ENCODE data around the gene SRRM1. TPM values are rescaled to one million over a fixed set of nuclear protein-coding genes. Genes with fewer than 3 reads are reported as not detected.
A peak's percentile ranks its signal among the peaks of the same experiment; 100 is the strongest.

The SRRM1 gene
- polyA plus RNA-seq (2013, experiment 1 of 2; ENCODE audit: insufficient read length) = 71.6 TPM
- polyA plus RNA-seq (2013, experiment 2 of 2; ENCODE audit: insufficient read length) = 66.4 TPM

DNA sequence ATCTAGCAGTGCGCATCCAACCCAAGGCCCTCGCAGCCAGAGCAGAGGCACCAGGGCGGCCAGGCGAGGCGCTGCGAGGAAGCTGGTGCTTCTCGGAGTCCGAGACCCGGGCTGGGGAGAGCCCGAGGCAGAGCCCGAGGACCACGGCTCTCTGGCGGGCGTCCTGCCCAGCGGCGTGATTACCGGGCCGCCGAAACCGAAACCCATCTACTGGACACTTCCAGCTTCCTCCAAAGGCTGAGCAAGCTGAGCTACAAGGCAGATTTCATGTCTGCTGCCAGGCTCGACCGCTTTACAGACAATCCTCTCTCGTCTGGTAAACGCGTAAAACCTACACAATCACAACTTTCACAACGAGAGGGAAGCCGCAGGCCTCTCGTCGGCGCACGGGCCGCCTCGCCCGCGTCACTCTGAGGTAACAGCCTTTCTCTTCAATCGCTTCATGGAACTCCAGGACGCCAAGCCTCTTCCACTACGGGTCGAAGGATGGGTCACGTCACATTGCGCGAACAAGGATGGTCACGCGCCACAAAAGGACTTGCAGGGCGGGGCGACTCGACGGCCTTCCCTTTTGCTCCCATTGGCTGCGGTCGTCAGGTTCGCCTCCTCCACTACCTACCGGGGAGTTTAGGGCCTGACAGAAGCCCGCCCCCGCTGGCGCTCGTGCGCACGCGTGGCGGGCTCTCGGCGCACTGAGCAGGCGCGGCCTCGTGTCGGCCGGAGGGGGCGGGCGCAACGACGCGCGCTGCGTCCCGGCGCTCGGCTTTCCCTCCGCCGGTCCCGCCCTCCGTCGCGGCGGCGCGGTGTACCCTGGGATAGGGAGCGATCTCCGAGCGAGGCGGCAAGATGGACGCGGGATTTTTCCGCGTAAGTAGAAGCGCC lies at the start of gene SRRM1:
SRRM1 (plus strand) TSS at position 822 of the 882 bp plus-strand sequence; CDS start at position 847, 25 bp downstream.
- DNase-seq = peak; percentile 100

GRCh38 chr1:24594328-24594598 lies 48.8 kb upstream of the SRRM1 start:
- DNase-seq = no peak

- no peak for DNase-seq
Measured at GRCh38 chr1:24596401-24596880, 46.7 kb upstream of the SRRM1 start.

DNA sequence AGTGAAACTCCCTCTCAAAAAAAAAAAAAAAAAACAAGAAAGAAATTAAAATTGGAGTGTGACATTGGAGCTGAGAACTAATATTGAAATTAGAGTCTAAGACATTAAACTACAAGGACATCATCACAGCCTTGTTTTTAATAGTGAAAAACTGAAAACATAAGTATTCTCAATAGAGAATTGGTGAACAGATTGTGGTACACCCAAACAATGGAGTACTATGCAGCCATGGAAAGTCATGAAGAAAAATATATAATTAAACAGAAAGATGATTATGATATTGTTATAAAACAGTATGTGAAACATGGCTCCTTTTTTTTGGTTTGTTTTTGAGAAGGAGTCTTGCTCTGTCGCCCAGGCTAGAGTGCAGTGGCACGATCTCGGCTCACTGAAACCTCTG lies 43.8 kb upstream of the SRRM1 start:
- no peak for DNase-seq

DNA sequence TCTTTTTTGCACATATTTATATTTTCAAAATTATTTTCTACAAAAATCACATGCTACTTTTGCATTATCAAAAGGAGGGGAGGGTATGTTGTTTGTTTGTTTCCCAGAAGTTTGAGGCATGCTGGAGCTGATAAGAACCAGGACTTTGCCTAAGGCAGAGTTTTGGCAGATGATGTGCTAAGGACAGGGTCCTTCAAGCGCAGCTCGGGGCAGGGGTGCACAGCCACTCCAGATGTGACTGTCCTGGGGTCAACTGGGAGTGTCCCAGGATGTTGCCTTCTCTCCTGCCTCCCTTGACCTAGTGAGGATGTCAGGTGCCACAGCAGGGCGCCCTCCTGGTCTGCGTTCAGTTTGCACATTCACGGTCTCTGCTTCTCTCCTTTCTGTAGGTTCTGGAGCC lies 42.6 kb upstream of the SRRM1 start:
- no peak for DNase-seq

DNA sequence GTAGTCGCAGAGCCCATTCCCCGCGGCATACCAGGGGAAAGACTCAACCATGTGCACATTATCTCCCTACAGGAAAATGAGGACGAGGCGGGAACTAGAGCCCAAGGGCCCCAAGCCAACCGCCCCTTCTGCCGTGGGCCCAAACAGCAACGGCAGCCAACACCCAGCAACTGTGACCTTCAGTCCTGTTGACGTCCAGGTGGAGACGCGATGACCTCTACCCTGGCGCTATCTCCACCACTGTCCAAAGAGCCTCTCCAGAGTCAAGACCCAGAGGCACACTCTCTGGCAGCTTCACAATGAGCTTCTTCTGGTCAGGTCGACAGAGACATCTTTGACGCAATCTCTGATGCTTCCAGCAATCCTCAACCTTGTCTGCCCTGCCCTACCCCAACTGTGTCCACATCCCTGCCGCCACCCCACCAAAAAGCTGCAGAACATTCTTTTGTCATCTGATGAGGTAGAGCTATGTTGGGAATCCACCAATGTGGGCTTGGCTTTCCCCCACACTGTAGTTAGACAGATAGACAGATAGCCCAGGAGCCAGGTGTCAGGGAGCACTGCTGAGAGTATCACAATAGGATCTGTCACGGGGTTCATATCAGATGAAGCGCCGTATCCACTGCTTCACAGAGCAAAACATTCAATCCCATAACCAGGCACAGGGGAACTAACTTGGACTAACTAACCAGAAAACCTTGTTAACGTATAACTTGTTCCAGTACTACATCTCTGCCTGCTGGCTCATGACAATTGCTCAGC lies 37.4 kb upstream of the SRRM1 start:
- DNase-seq = no peak

DNA sequence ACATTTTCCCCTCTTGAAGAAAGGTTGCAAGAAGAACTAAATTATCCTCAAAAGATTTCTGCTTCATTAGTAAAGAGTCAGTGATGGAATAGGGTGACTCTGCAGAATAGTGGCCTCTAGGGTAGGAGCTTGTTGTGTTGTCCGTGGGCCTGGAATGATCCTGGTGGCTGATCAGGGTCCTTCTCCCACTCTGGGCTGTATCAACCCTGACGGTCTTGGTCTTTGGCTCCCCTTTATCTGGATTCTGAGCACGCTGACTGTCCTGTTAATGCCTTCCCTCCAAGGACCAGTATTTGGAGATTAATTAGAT lies 36.9 kb upstream of the SRRM1 start:
- DNase-seq = no peak

GRCh38 chr1:24606621-24607020 lies 36.5 kb upstream of the SRRM1 start:
- no peak for DNase-seq

GRCh38 chr1:24609949-24610517 lies 33.1 kb upstream of the SRRM1 start:
- DNase-seq = no peak

DNA sequence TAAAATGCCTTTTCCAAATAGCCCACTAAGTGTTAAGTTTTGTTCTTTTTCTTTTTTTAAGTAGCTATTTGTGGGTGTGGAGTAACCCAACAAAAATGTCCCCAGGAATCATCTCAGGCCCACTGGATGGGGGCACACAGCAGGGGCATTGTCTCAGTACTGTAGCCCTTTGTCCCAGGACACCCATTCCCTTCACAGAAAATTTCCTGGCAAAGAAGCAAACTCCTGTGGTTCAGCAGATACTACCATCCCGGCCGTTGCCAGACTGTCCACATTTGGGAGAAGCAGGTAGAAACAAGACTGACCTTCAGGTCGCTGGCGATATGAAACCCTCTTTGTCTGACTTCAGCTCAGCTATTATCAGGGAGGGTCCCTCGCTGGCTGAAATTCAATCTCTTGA lies 23.7 kb upstream of the SRRM1 start:
- no peak for DNase-seq

DNA sequence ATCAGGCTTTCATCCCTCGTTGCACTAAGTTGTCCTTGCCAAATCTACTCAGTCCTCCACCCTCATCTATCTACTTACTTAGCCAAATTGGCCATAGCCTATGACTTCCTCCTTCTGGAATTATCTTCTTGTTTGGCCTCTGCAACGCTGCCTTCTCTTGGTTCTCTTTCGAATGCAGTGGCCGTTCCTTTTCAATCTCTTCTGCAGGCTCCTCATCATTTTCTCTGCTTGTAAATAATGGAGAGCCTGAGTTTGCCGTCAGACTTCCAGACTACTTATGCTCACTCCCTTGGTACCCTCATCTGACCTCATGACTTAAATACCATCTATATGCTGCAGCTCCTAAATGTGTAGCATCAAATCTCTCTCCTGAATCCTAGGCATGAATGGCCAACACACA lies 22.4 kb upstream of the SRRM1 start:
- no peak for DNase-seq

DNA sequence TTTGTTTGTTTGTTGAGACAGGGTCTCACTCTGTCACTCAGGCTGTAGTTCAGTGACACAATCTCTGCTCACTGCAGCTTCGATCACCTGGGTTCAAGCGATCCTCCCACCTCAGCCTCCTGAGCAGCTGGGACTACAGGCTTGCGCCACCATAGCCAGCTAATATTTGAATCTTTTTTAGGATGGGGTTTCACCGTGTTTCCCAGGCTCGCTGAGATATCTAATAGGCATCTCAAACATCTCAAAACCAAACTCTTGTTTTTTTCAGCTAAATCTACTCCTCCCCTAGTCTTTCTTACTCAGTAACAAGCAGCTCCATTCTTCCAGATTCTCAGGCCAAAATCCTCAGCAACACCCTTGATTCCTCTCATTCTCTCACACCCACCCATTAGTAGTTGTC lies 22.0 kb upstream of the SRRM1 start:
- DNase-seq = no peak

DNA sequence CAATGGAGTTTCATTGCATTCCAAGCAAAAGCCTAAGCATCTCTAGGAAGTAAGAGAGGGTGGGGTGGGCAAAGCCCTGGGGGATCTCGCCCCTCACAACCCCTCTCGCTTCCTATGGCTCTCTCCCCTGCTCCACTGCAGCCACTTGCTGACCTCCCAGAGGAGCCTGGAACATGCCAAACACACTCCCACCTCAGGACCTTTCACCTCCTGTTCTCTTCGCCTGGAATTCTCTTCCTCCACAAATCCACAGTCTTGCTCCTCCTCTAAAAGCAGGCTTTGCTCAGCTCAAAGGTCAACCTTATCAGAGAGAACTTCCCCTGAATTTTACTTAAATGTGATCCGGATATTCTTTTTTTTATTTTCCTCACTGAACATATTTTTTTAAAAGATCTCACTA lies 20.9 kb upstream of the SRRM1 start:
- DNase-seq = no peak

DNA sequence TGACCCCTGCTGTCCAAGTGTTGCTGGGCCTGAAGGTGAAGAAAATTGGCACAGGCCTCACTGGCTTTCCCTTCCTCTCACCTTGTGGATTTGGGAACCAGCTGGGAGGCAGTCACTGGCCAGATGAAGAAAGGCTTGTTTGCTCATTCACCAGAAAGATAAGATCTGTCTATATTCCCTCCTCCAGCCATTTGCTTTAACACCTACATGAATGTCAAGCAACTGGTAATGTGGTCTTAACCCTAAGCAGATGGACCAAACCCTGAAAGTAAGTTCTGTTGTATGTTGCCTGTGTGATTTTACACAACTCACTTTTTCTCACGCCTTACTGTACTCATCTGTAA lies 10.3 kb upstream of the SRRM1 start:
- no peak for DNase-seq

GRCh38 chr1:24635195-24635843 lies 7.8 kb upstream of the SRRM1 start:
- DNase-seq = peak; percentile 70

- no peak for DNase-seq
Measured at GRCh38 chr1:24636661-24637357, 6.3 kb upstream of the SRRM1 start.

- DNase-seq = no peak
Measured at GRCh38 chr1:24639094-24639493, 4.0 kb upstream of the SRRM1 start.

DNA sequence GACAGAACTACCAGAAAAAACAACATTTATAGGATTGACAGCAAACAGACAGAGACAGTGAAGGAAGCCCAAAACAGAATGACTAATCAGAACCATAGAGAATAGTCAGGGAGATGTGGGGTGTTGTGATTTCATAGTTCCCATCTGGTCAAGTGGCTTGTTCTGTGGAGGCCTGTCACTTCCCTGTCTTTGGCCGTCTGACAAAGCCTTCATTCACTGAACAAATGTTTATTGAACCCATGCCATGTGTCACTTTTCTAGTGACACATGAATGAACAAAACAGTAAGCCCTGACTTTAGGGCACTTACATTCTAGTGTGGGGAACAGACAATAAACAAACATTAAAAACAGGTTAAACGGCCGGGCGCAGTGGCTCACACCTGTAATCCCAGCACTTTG lies 3.2 kb upstream of the SRRM1 start:
- DNase-seq = no peak

DNA sequence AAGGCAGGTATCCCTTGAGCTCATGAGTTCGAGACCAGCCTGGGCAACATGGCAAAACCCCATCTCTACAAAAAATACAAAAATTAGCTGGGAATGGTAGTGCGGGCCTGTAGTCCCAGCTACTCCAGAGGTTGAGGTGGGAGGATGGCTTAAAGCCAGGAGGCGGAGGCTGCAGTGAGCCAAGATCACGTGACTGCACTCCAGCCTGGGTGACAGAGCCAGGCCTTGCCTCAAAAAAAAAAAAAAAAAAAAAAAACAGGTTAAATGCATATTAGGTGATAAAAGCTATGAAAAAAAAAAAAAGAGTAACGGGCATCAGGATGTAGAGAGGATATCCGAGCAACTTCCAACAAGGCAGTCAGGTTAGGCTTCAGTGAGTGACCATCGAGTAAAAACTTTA lies 2.8 kb upstream of the SRRM1 start:
- DNase-seq = no peak

DNA sequence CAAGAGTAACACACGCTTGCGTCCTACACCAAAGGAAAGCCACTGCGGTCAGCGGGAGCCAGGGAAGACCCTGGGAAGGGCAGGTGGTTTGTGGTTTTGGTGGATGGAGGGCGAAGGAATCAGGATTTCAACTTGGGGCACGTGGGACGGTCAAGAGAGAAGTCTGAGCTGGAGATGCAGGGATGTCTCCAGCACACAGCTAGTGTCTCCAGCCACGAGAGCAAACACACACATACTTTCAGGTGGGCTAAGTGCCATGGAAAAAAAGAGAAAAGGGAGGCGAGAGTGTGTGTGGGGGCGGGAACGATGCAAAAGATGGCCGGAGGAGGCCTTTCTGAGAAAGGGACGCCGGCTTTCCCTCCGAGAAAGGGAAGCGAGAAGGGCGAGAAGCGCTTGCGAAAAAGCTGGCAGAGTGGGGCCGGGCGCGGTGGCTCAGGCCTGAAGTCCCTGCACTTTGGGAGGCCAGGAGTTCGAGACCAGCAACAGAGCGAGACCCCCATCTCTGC lies 1.4 kb upstream of the SRRM1 start:
- peak; percentile 27 for DNase-seq

GRCh38 chr1:24643363-24644099 lies 429 bp downstream of the SRRM1 start:
- no peak for DNase-seq

DNA sequence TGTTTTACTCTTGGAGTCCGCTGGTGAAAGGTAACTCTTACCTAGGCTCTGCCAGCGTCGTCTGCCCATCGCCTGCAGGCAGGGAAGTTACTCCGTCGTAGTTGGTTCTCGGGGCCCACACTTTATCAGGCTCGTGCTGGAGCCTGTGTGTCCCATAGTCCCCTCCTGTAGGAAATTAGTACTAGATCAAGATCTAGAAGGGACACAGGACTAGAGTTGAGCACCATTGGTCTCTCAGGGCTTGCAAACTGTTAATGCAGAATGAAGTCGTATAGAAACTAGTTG lies 940 bp downstream of the SRRM1 start:
- DNase-seq = no peak
